WTC11 (cell line): ENCODE measurements around the gene FLOT2. TPM values are rescaled to one million over a fixed set of nuclear protein-coding genes. Genes with fewer than 3 reads are reported as not detected.

Experiments used
- ATAC-seq: fragments of 200-7000 bp; cut with Tn5 transposase; 2 replicates; pipeline ENCODE4 v1.10.0; 2021; ENCODE audit warnings: mild to moderate bottlenecking, moderate library complexity
- CTCF ChIA-PET: fragments of 300-600 bp; sonication (Branson Sonifier 250); formaldehyde crosslinking; loops from one replicate; lab custom pipeline; 2021; ENCODE audit warnings: antibody characterized with exemption; lab: Charles Lee
- POLR2A ChIA-PET: fragments of 350-600 bp; sonication (Branson Sonifier 250); formaldehyde crosslinking; loops from one replicate; lab custom pipeline; 2021; ENCODE audit warnings: antibody characterized with exemption; lab: Charles Lee
- DNase-seq: peaks from one replicate; pipeline ENCODE4 v3.0.0; 2021; ENCODE audit warnings: low spot score
- H3K27ac Mint-ChIP-seq: 2 replicates; pipeline ENCODE4 v1.8.0; 2021; ENCODE audit warnings: mixed read lengths
- H3K27me3 Mint-ChIP-seq: 2 replicates; pipeline ENCODE4 v1.8.0; 2021; ENCODE audit warnings: low read depth, mild to moderate bottlenecking, moderate library complexity, mixed read lengths
- H3K36me3 Mint-ChIP-seq: 2 replicates; pipeline ENCODE4 v1.8.0; 2021; ENCODE audit warnings: mixed read lengths
- H3K4me1 Mint-ChIP-seq: 2 replicates; pipeline ENCODE4 v1.8.0; 2022; ENCODE audit warnings: mixed read lengths
- H3K4me3 Mint-ChIP-seq: 2 replicates; pipeline ENCODE4 v1.8.0; 2021; ENCODE audit warnings: mild to moderate bottlenecking, moderate library complexity, mixed read lengths
- H3K9me3 Mint-ChIP-seq: 2 replicates; pipeline ENCODE4 v1.8.0; 2021; ENCODE audit warnings: mixed read lengths
- ELF4 ChIP-seq: sonication (generic); formaldehyde crosslinking; IDR thresholded peaks from 2 replicates; pipeline ENCODE4 v1.8.1; 2022; ENCODE audit warnings: low read depth, mild to moderate bottlenecking, moderate library complexity, missing genetic modification reagents
- ETV6 ChIP-seq: sonication (generic); formaldehyde crosslinking; IDR thresholded peaks from 2 replicates; pipeline ENCODE4 v1.8.1; 2022; ENCODE audit warnings: mild to moderate bottlenecking, missing genetic modification reagents
- FOXK1 ChIP-seq: sonication (generic); formaldehyde crosslinking; IDR thresholded peaks from 2 replicates; pipeline ENCODE4 v1.8.0; 2022; ENCODE audit warnings: mild to moderate bottlenecking, moderate library complexity, missing genetic modification reagents
- GABPB1 ChIP-seq: sonication (generic); formaldehyde crosslinking; IDR thresholded peaks from 2 replicates; pipeline ENCODE4 v1.8.1; 2023; ENCODE audit warnings: mild to moderate bottlenecking, missing genetic modification reagents
- GTF2I ChIP-seq: fragments of 250-450 bp; sonication (Bioruptor Pico); conservative IDR thresholded peaks from 2 replicates; pipeline ENCODE4 v1.4.0; 2021; ENCODE audit warnings: mild to moderate bottlenecking
- HMGA2 ChIP-seq: fragments of 250-450 bp; sonication (Bioruptor Pico); IDR thresholded peaks from 2 replicates; pipeline ENCODE4 v1.4.0; 2021; ENCODE audit warnings: mild to moderate bottlenecking, moderate library complexity
- NFYB ChIP-seq: sonication (generic); formaldehyde crosslinking; conservative IDR thresholded peaks from 2 replicates; pipeline ENCODE4 v1.8.0; 2022; ENCODE audit warnings: low read depth, missing genetic modification reagents
- SMAD4 ChIP-seq: sonication (generic); formaldehyde crosslinking; IDR thresholded peaks from 2 replicates; pipeline ENCODE4 v1.8.0; 2022; ENCODE audit warnings: mild to moderate bottlenecking, missing genetic modification reagents
- SP1 ChIP-seq: sonication (generic); formaldehyde crosslinking; conservative IDR thresholded peaks from 2 replicates; pipeline ENCODE4 v1.8.1; 2022; ENCODE audit warnings: missing genetic modification reagents
- ZNF121 ChIP-seq: sonication (generic); formaldehyde crosslinking; IDR thresholded peaks from 2 replicates; pipeline ENCODE4 v1.8.0; 2023; ENCODE audit warnings: missing genetic modification reagents
- ZNF219 ChIP-seq: sonication (generic); formaldehyde crosslinking; IDR thresholded peaks from 2 replicates; pipeline ENCODE4 v1.8.0; 2023; ENCODE audit warnings: missing genetic modification reagents, mild to moderate bottlenecking, borderline replicate concordance
- ZNF263 ChIP-seq: sonication (generic); formaldehyde crosslinking; IDR thresholded peaks from 2 replicates; pipeline ENCODE4 v1.8.1; 2022; ENCODE audit warnings: low read depth, mild to moderate bottlenecking, moderate library complexity, missing genetic modification reagents
- ZNF396 ChIP-seq: fragments of 250-450 bp; sonication (Bioruptor Pico); IDR thresholded peaks from 2 replicates; pipeline ENCODE4 v1.8.0; 2021; ENCODE audit warnings: mild to moderate bottlenecking, moderate library complexity, borderline replicate concordance
- ZNF671 ChIP-seq: fragments of 250-450 bp; sonication (Bioruptor Pico); IDR thresholded peaks from 2 replicates; pipeline ENCODE4 v1.8.0; 2021; ENCODE audit warnings: mild to moderate bottlenecking
- total RNA-seq: library from RNA; stranded (reverse); gene quantifications from 3 replicates; pipeline ENCODE4 v1.2.3, GENCODE V29; 2021
- TF ChIP-seq, protein P1 (sequence below): fragments of 250-450 bp; sonication (Bioruptor Pico); IDR thresholded peaks from 2 replicates; pipeline ENCODE4 v1.9.0; 2021; ENCODE audit warnings: mild to moderate bottlenecking
- TF ChIP-seq, protein P2 (sequence below): sonication (generic); formaldehyde crosslinking; conservative IDR thresholded peaks from 2 replicates; pipeline ENCODE4 v1.8.1; 2022; ENCODE audit warnings: mild to moderate bottlenecking, missing genetic modification reagents
- TF ChIP-seq, protein P3 (sequence below): sonication (generic); formaldehyde crosslinking; IDR thresholded peaks from 2 replicates; pipeline ENCODE4 v1.8.0; 2022; ENCODE audit warnings: mild to moderate bottlenecking, missing genetic modification reagents
- TF ChIP-seq, protein P4 (sequence below): sonication (generic); formaldehyde crosslinking; IDR thresholded peaks from 2 replicates; pipeline ENCODE4 v1.8.0; 2022; ENCODE audit warnings: mild to moderate bottlenecking, missing genetic modification reagents
- TF ChIP-seq, protein P5 (sequence below): sonication (generic); formaldehyde crosslinking; IDR thresholded peaks from 2 replicates; pipeline ENCODE4 v1.8.1; 2023; ENCODE audit warnings: mild to moderate bottlenecking, missing genetic modification reagents
- TF ChIP-seq, protein P6 (sequence below): fragments of 250-450 bp; sonication (Bioruptor Pico); conservative IDR thresholded peaks from 2 replicates; pipeline ENCODE4 v1.9.0; 2021; ENCODE audit warnings: mild to moderate bottlenecking
- TF ChIP-seq, protein P7 (sequence below): sonication (generic); formaldehyde crosslinking; IDR thresholded peaks from 2 replicates; pipeline ENCODE4 v1.8.1; 2022; ENCODE audit warnings: mild to moderate bottlenecking, missing genetic modification reagents, moderate library complexity, borderline replicate concordance

Gene FLOT2
- total RNA-seq, 1 experiment from 2014 or later, result 139 TPM

DNA sequence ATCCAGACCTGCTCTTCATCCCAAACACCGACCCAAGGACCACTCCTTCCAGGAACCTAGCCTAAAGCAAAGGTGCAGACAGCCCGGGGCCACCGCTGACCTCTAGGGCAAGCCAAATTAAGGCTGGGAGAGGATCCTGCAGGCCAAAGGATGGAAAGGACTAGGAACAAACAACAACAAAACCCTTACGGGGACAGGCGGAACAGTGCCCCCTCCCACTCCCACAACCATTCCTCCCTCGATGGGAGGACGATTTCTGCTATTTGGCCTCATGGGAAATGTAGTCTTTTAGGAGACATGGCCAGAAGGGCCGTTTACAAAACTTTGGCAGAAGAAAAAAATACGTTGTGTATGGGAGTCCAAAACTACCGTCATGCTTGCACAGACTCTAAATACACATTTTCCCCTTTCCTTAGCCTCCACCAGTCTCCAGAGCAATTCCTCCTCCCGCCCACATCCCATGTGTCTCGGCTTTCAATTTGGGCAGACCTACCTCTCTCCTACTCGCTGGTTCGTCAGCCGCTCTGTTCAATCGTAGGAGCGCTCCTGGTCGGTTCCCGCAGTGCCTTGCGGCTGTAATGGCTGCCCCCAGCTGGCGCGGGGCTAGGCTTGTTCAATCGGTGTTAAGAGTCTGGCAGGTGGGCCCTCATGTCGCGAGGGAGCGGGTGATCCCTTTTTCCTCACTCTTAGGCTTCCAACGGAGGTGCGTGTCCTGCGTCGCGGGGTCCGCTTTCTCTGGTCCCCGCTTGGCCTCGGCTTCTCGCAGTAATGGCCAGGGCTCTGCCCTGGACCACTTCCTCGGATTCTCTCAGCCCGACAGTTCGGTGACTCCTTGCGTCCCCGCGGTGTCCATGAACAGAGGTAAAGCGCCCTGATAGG lies 42.8 kb downstream of the FLOT2 start, which contains the start of gene ERAL1 (continued):
- TF ChIP-seq GABPB1 (CRISPR knock-in tag) (peak; percentile 26; the same call in 1 of the 2 replicates), ZNF121 (CRISPR knock-in tag) (0 out of 2 replicates have a peak, but pooled peaks have one; percentile 20), ZNF219 (CRISPR knock-in tag) (no peak), NFYB (CRISPR knock-in tag) (peak; percentile 63), ZNF263 (CRISPR knock-in tag) (no peak), ELF4 (no peak), ZNF671 (CRISPR knock-in tag) (no peak), HMGA2 (CRISPR knock-in tag) (no peak), SP1 (CRISPR knock-in tag) (peak; percentile 79), FOXK1 (CRISPR knock-in tag) (peak; percentile 50; the same call in 1 of the 2 replicates)
- TF ChIP-seq, protein P1, sequence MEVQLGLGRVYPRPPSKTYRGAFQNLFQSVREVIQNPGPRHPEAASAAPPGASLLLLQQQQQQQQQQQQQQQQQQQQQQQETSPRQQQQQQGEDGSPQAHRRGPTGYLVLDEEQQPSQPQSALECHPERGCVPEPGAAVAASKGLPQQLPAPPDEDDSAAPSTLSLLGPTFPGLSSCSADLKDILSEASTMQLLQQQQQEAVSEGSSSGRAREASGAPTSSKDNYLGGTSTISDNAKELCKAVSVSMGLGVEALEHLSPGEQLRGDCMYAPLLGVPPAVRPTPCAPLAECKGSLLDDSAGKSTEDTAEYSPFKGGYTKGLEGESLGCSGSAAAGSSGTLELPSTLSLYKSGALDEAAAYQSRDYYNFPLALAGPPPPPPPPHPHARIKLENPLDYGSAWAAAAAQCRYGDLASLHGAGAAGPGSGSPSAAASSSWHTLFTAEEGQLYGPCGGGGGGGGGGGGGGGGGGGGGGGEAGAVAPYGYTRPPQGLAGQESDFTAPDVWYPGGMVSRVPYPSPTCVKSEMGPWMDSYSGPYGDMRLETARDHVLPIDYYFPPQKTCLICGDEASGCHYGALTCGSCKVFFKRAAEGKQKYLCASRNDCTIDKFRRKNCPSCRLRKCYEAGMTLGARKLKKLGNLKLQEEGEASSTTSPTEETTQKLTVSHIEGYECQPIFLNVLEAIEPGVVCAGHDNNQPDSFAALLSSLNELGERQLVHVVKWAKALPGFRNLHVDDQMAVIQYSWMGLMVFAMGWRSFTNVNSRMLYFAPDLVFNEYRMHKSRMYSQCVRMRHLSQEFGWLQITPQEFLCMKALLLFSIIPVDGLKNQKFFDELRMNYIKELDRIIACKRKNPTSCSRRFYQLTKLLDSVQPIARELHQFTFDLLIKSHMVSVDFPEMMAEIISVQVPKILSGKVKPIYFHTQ (CRISPR knock-in tag), result no peak
- TF ChIP-seq, protein P2, sequence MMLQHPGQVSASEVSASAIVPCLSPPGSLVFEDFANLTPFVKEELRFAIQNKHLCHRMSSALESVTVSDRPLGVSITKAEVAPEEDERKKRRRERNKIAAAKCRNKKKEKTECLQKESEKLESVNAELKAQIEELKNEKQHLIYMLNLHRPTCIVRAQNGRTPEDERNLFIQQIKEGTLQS (CRISPR knock-in tag), result no peak
- TF ChIP-seq, protein P3, sequence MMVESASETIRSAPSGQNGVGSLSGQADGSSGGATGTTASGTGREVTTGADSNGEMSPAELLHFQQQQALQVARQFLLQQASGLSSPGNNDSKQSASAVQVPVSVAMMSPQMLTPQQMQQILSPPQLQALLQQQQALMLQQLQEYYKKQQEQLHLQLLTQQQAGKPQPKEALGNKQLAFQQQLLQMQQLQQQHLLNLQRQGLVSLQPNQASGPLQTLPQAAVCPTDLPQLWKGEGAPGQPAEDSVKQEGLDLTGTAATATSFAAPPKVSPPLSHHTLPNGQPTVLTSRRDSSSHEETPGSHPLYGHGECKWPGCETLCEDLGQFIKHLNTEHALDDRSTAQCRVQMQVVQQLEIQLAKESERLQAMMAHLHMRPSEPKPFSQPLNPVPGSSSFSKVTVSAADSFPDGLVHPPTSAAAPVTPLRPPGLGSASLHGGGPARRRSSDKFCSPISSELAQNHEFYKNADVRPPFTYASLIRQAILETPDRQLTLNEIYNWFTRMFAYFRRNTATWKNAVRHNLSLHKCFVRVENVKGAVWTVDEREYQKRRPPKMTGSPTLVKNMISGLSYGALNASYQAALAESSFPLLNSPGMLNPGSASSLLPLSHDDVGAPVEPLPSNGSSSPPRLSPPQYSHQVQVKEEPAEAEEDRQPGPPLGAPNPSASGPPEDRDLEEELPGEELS, result 0 out of 2 replicates have a peak, but pooled peaks have one; percentile 56
- TF ChIP-seq, protein P4, sequence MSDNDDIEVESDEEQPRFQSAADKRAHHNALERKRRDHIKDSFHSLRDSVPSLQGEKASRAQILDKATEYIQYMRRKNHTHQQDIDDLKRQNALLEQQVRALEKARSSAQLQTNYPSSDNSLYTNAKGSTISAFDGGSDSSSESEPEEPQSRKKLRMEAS (CRISPR knock-in tag), result peak; percentile 51; the same call in 1 of the 2 replicates
- TF ChIP-seq, protein P5, sequence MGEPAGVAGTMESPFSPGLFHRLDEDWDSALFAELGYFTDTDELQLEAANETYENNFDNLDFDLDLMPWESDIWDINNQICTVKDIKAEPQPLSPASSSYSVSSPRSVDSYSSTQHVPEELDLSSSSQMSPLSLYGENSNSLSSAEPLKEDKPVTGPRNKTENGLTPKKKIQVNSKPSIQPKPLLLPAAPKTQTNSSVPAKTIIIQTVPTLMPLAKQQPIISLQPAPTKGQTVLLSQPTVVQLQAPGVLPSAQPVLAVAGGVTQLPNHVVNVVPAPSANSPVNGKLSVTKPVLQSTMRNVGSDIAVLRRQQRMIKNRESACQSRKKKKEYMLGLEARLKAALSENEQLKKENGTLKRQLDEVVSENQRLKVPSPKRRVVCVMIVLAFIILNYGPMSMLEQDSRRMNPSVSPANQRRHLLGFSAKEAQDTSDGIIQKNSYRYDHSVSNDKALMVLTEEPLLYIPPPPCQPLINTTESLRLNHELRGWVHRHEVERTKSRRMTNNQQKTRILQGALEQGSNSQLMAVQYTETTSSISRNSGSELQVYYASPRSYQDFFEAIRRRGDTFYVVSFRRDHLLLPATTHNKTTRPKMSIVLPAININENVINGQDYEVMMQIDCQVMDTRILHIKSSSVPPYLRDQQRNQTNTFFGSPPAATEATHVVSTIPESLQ (CRISPR knock-in tag), result no peak

DNA sequence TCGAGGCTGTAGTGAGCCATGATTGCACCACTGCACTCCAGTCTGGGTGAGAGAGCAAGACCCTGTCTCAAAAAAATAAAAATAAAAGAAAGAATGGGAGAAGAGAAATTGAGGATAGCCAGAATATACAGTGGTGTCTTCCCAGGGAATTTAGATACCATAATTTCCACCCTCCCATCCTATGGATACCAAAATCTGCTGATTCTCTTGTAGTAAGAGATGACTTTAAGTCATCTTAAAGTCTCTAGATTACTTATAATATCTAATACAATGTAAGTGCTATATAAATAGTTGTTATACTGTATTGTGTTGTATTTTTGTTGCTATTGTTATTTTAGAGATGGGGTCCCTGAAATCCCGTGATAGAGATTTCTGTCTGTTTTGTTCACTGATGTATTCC lies 44.2 kb downstream of the FLOT2 start:
- peak overlapping the region; percentile 8; the same call in 1 of the 2 replicates for H3K4me3 Mint-ChIP-seq
- H3K27ac Mint-ChIP-seq, result no peak overlapping the region
- no peaks in the 10 kb centered on the region for H3K27me3 Mint-ChIP-seq
- DNase-seq (no peak), ATAC-seq (no peak)
- CTCF ChIA-PET, result interaction anchor here (1.0 to 2.3 kb wide), 4 partner anchors 11 to 126 kb away, joined by 3 to 10 read pairs (median 6); partner anchors contain the start of genes FAM222B and TLCD1
- H3K4me1 Mint-ChIP-seq, result peaks cover 7% of the 10 kb centered on the region
- H3K9me3 Mint-ChIP-seq, result no peaks in the 10 kb centered on the region
- peaks cover 18% of the 10 kb centered on the region for H3K36me3 Mint-ChIP-seq
- POLR2A ChIA-PET, result no interaction called here
- TF ChIP-seq ETV6 (CRISPR knock-in tag) (no peak), ZNF263 (CRISPR knock-in tag) (no peak), GTF2I (CRISPR knock-in tag) (no peak), ZNF396 (CRISPR knock-in tag) (no peak), SMAD4 (no peak)
- TF ChIP-seq, protein P6, sequence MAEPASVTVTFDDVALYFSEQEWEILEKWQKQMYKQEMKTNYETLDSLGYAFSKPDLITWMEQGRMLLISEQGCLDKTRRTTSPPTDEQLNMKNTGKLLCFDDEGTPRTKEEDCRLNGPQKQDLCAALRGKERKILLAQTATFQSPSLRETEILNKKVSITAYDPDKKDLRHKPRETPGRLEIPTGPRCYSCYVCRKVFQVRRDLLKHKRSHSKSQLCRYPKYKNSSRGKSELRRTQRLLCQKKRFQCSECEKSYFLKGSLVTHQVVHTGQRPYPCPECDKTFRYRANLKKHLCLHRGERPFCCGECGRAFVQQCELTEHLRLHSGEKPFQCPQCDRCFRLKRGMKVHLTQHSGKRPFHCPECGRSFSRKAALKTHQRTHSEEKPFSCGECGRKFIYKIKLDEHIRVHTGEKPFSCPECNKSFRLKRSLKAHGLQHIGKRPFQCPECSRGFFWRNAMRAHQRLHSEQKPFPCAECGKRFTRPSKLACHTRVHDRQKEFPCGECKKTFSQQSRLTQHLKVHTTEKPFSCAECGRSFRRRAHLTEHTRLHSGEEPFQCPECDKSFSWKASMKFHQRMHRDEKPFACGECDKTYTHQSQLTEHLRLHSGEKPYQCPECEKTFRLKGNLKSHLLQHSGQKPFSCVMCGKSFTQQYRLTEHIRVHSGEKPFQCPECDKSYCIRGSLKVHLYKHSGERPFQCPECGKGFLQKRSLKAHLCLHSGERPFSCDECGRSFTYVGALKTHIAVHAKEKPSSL, result no peak
- TF ChIP-seq, protein P7, sequence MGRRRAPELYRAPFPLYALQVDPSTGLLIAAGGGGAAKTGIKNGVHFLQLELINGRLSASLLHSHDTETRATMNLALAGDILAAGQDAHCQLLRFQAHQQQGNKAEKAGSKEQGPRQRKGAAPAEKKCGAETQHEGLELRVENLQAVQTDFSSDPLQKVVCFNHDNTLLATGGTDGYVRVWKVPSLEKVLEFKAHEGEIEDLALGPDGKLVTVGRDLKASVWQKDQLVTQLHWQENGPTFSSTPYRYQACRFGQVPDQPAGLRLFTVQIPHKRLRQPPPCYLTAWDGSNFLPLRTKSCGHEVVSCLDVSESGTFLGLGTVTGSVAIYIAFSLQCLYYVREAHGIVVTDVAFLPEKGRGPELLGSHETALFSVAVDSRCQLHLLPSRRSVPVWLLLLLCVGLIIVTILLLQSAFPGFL (CRISPR knock-in tag), result no peak
